OCI-LY7 (cell line): ENCODE measurements around the gene ZBTB16. TPM values are rescaled to one million over a fixed set of nuclear protein-coding genes. Genes with fewer than 3 reads are reported as not detected.

Experiments used
- BruUV-seq: library from RNA; stranded (reverse); fragments of 400-500 nt; replicated peaks from 2 replicates; lab custom pipeline; 2021; lab: Mats Ljungman, UMichigan
- CTCF ChIA-PET: fragments of 300-600 bp; sonication (Branson Sonifier 250); formaldehyde crosslinking; loops from one replicate; lab custom pipeline; 2022; ENCODE audit warnings: antibody characterized with exemption; ENCODE audit not compliant: unreplicated experiment; lab: Charles Lee
- POLR2A ChIA-PET: fragments of 300-600 bp; sonication (Branson Sonifier 250); formaldehyde crosslinking; loops from one replicate; lab custom pipeline; 2022; ENCODE audit warnings: antibody characterized with exemption; lab: Charles Lee
- DNase-seq: peaks from one replicate; pipeline ENCODE4 v3.0.0-alpha.2; 2015; ENCODE audit warnings: low spot score
- H2AFZ ChIP-seq: fragments of 200-600 bp; sonication (generic), shearing (Covaris generic); 2 replicates; pipeline ENCODE4 v1.6.1; 2014; ENCODE audit warnings: mild to moderate bottlenecking, antibody characterized with exemption, low read length, moderate library complexity
- H3K27ac ChIP-seq: fragments of 200-600 bp; sonication (generic); 2 replicates; pipeline ENCODE4 v1.5.1; 2014; ENCODE audit warnings: mixed run types, low read depth, mild to moderate bottlenecking, moderate library complexity, low read length, inconsistent platforms; ENCODE audit not compliant: poor library complexity, severe bottlenecking
- H3K36me3 ChIP-seq: fragments of 200-600 bp; sonication (generic); 2 replicates; pipeline ENCODE4 v1.6.1; 2014; ENCODE audit warnings: mild to moderate bottlenecking, antibody characterized with exemption, low read length, moderate library complexity, mixed read lengths; ENCODE audit not compliant: insufficient read depth
- H3K4me1 ChIP-seq: fragments of 200-600 bp; sonication (generic); 2 replicates; pipeline ENCODE4 v1.5.1; 2014; ENCODE audit warnings: mild to moderate bottlenecking, low read length; ENCODE audit not compliant: insufficient read depth, poor library complexity, severe bottlenecking
- H3K4me2 ChIP-seq: fragments of 200-600 bp; sonication (generic); 2 replicates; pipeline ENCODE4 v1.6.1; 2014; ENCODE audit warnings: mild to moderate bottlenecking, low read length
- H3K4me3 ChIP-seq: fragments of 200-600 bp; sonication (generic); 2 replicates; pipeline ENCODE4 v1.5.1; 2014; ENCODE audit warnings: mild to moderate bottlenecking, low read depth, low read length; ENCODE audit not compliant: poor library complexity, severe bottlenecking
- H3K79me2 ChIP-seq: fragments of 200-600 bp; sonication (generic); 2 replicates; pipeline ENCODE4 v1.6.1; 2016; ENCODE audit warnings: low read depth, mild to moderate bottlenecking, low read length, moderate library complexity, mixed read lengths; ENCODE audit not compliant: insufficient read depth
- H3K9me2 ChIP-seq: fragments of 200-600 bp; sonication (generic); 2 replicates; pipeline ENCODE4 v1.6.1; 2016; ENCODE audit warnings: mild to moderate bottlenecking, low read length, mixed read lengths; ENCODE audit not compliant: insufficient read depth
- H3K9me3 ChIP-seq: fragments of 200-600 bp; sonication (generic); 2 replicates; pipeline ENCODE4 v1.6.1; 2014; ENCODE audit warnings: mild to moderate bottlenecking, mixed run types, low read length, mixed read lengths
- H4K20me1 ChIP-seq: fragments of 200-600 bp; sonication (generic); 2 replicates; pipeline ENCODE4 v1.6.1; 2014; ENCODE audit warnings: mild to moderate bottlenecking, antibody characterized with exemption, low read length, moderate library complexity, mixed read lengths; ENCODE audit not compliant: insufficient read depth
- CTCF ChIP-seq: fragments of 200-600 bp; sonication (generic); conservative IDR thresholded peaks from 2 replicates; pipeline ENCODE4 v1.5.1; 2014; ENCODE audit warnings: mild to moderate bottlenecking, antibody characterized with exemption, low read length, moderate library complexity, mixed read lengths
- EZH2phosphoT487 ChIP-seq: fragments of 200-600 bp; sonication (generic); IDR thresholded peaks from 2 replicates; pipeline ENCODE4 v1.6.1; 2018; ENCODE audit warnings: low read depth, borderline replicate concordance, mild to moderate bottlenecking, mixed run types, antibody characterized with exemption, low read length, moderate library complexity, mixed read lengths
- intact Hi-C: fragments of 100-400 bp; cut with micrococcal nuclease; formaldehyde crosslinking; loops from one replicate; pipeline ENCODE4 v1.10.0; 2022; ENCODE audit not compliant: unreplicated experiment
- total RNA-seq, 2 experiments: library from RNA; depleted of rRNA in 1 of 2; stranded (reverse); fragments of >200 nt in 1 of 2; shearing (Covaris generic) in 1 of 2; gene quantifications; 2 replicates each; pipeline ENCODE4 v1.2.3, GENCODE V29; 2014 to 2022

The ZBTB16 gene
- total RNA-seq, 2 experiments from 2014 or later, result not detected

- no peak overlapping the region for H3K27ac ChIP-seq
- TF ChIP-seq CTCF (no peak), EZH2phosphoT487 (no peak)
- H4K20me1 ChIP-seq, result no peaks in the 10 kb centered on the region
- H3K36me3 ChIP-seq, result no peaks in the 10 kb centered on the region
- BruUV-seq, result no TSS peak
- H3K9me2 ChIP-seq, result no peaks in the 10 kb centered on the region
- no peak for DNase-seq
- no peak overlapping the region for H3K4me2 ChIP-seq
- CTCF ChIA-PET, result no interaction called here
- H3K79me2 ChIP-seq, result no peaks in the 10 kb centered on the region
- H3K4me1 ChIP-seq, result no peaks in the 10 kb centered on the region
- no peaks in the 10 kb centered on the region for H3K9me3 ChIP-seq
- POLR2A ChIA-PET, result interaction anchor here (0.7 kb wide), 1 partner anchor 629 kb away, joined by 4 read pairs; no protein-coding TSS in a partner anchor
- no peak overlapping the region for H3K4me3 ChIP-seq
- H2AFZ ChIP-seq, result no peak overlapping the region
- intact Hi-C loops, result no loop called here
These were observed 170.7 kb downstream of the ZBTB16 start for GRCh38 chr11:114230031-114230704.

- H3K79me2 ChIP-seq, result no peaks in the 10 kb centered on the region
- H3K36me3 ChIP-seq, result no peaks in the 10 kb centered on the region
- H3K27ac ChIP-seq, result no peak overlapping the region
- BruUV-seq, result no TSS peak
- intact Hi-C loops, result no loop called here
- H3K4me2 ChIP-seq, result no peak overlapping the region
- no peaks in the 10 kb centered on the region for H3K9me3 ChIP-seq
- H2AFZ ChIP-seq, result no peak overlapping the region
- H3K4me3 ChIP-seq, result no peak overlapping the region
- no peak for TF ChIP-seq EZH2phosphoT487
- TF ChIP-seq CTCF, result no peak
- no peaks in the 10 kb centered on the region for H3K9me2 ChIP-seq
- ChIA-PET CTCF (no interaction called here), POLR2A (interaction anchor here (0.9 kb wide), 1 partner anchor 214 kb away, joined by 4 read pairs; no protein-coding TSS in a partner anchor)
- no peaks in the 10 kb centered on the region for H4K20me1 ChIP-seq
- no peaks in the 10 kb centered on the region for H3K4me1 ChIP-seq
- DNase-seq, result no peak
These were observed 173.0 kb downstream of the ZBTB16 start for GRCh38 chr11:114232400-114233059.

GRCh38 chr11:114233755-114234154, 174.2 kb downstream of the ZBTB16 start:
- BruUV-seq, result no TSS peak
- Histone ChIP-seq H3K4me1 (no peaks in the 10 kb centered on the region), H3K9me3 (no peaks in the 10 kb centered on the region), H3K4me2 (no peak overlapping the region), H3K27ac (no peak overlapping the region), H4K20me1 (no peaks in the 10 kb centered on the region), H3K36me3 (no peaks in the 10 kb centered on the region), H3K79me2 (no peaks in the 10 kb centered on the region), H3K9me2 (no peaks in the 10 kb centered on the region), H3K4me3 (no peak overlapping the region), H2AFZ (no peak overlapping the region)
- intact Hi-C loops, result no loop called here
- ChIA-PET CTCF (no interaction called here), POLR2A (no interaction called here)
- DNase-seq, result no peak
- TF ChIP-seq EZH2phosphoT487 (no peak), CTCF (no peak)
